ENCODE measurements around the gene AFMID.
"Not testable (repeated sequence)": the region's sequence is repeated elsewhere in the genome, so short reads cannot be mapped to it uniquely, and the experiment has no call there.

Gene AFMID

GRCh38 chr17:78186692-78187595 lies at the start of gene AFMID, which contains the start of gene TK1:
AFMID (plus strand) TSS chr17:78187362; CDS start chr17:78187371, 9 bp downstream.
TK1 (minus strand) TSS chr17:78187052; CDS start chr17:78186994, 58 bp downstream.
- Mint-ChIP-seq H3K4me3 (peak within 1 kb of the TSS; percentile 88), H3K27me3 (ENCODE audit: low read depth) (no peaks in the 10 kb centered on the region), H3K4me1 (ENCODE audit: low read depth) (peaks cover 28% of the 10 kb centered on the region), H3K27ac (peak within 1 kb of the TSS; percentile 83), H3K9me3 (no peaks in the 10 kb centered on the region), H3K36me3 (ENCODE audit: low read depth) (peaks cover 11% of the 10 kb centered on the region)
- peak; percentile 96 for DNase-seq (ENCODE audit: low spot score)

GRCh38 chr17:78137392-78138203 lies 49.6 kb upstream of the AFMID start:
- no peaks in the 10 kb centered on the region for H3K27me3 Mint-ChIP-seq (ENCODE audit: low read depth)
- H3K9me3 Mint-ChIP-seq, result no peaks in the 10 kb centered on the region
- H3K36me3 Mint-ChIP-seq (ENCODE audit: low read depth), result peaks cover 77% of the 10 kb centered on the region
- peak overlapping the region; percentile 83 for H3K27ac Mint-ChIP-seq
- no peak for DNase-seq (ENCODE audit: low spot score)
- H3K4me3 Mint-ChIP-seq, result peak overlapping the region; percentile 67
- H3K4me1 Mint-ChIP-seq (ENCODE audit: low read depth), result peaks cover 60% of the 10 kb centered on the region

- no peak for DNase-seq (ENCODE audit: low spot score)
- Mint-ChIP-seq H3K36me3 (ENCODE audit: low read depth) (peaks cover 73% of the 10 kb centered on the region), H3K4me3 (peak overlapping the region; percentile 15), H3K27me3 (ENCODE audit: low read depth) (no peaks in the 10 kb centered on the region), H3K27ac (peak overlapping the region; percentile 76), H3K4me1 (ENCODE audit: low read depth) (peaks cover 54% of the 10 kb centered on the region), H3K9me3 (no peaks in the 10 kb centered on the region)
Measured at GRCh38 chr17:78138204-78139060, 48.7 kb upstream of the AFMID start.

- Mint-ChIP-seq H3K4me3 (peak overlapping the region; percentile 66), H3K36me3 (ENCODE audit: low read depth) (peaks cover 60% of the 10 kb centered on the region), H3K4me1 (ENCODE audit: low read depth) (peaks cover 44% of the 10 kb centered on the region), H3K27ac (peak overlapping the region; percentile 93)
- H3K9me3 Mint-ChIP-seq; DNase-seq (ENCODE audit: low spot score); H3K27me3 Mint-ChIP-seq (ENCODE audit: low read depth): not testable (repeated sequence)
Measured at GRCh38 chr17:78139861-78140168, 47.3 kb upstream of the AFMID start.

- Mint-ChIP-seq H3K4me3 (peak overlapping the region; percentile 66), H3K36me3 (ENCODE audit: low read depth) (peaks cover 54% of the 10 kb centered on the region), H3K4me1 (ENCODE audit: low read depth) (peaks cover 43% of the 10 kb centered on the region), H3K27me3 (ENCODE audit: low read depth) (no peaks in the 10 kb centered on the region), H3K27ac (peak overlapping the region; percentile 93), H3K9me3 (no peaks in the 10 kb centered on the region)
- peak; percentile 96 for DNase-seq (ENCODE audit: low spot score)
Measured at GRCh38 chr17:78140169-78141051, 46.8 kb upstream of the AFMID start.

- H3K27me3 Mint-ChIP-seq (ENCODE audit: low read depth), result no peaks in the 10 kb centered on the region
- no peak for DNase-seq (ENCODE audit: low spot score)
- H3K36me3 Mint-ChIP-seq (ENCODE audit: low read depth), result peaks cover 43% of the 10 kb centered on the region
- no peak overlapping the region for H3K4me3 Mint-ChIP-seq
- H3K27ac Mint-ChIP-seq, result no peak overlapping the region
- peaks cover 32% of the 10 kb centered on the region for H3K4me1 Mint-ChIP-seq (ENCODE audit: low read depth)
- H3K9me3 Mint-ChIP-seq, result no peaks in the 10 kb centered on the region
Measured at GRCh38 chr17:78141437-78142118, 45.6 kb upstream of the AFMID start.

GRCh38 chr17:78142119-78142861 lies 44.9 kb upstream of the AFMID start:
- Mint-ChIP-seq H3K4me3 (no peak overlapping the region), H3K27me3 (ENCODE audit: low read depth) (no peaks in the 10 kb centered on the region), H3K9me3 (no peaks in the 10 kb centered on the region), H3K36me3 (ENCODE audit: low read depth) (peaks cover 36% of the 10 kb centered on the region), H3K27ac (no peak overlapping the region), H3K4me1 (ENCODE audit: low read depth) (peaks cover 26% of the 10 kb centered on the region)
- no peak for DNase-seq (ENCODE audit: low spot score)

GRCh38 chr17:78143214-78144146 lies 43.7 kb upstream of the AFMID start:
- Mint-ChIP-seq H3K4me3 (no peak overlapping the region), H3K27me3 (ENCODE audit: low read depth) (no peaks in the 10 kb centered on the region)

GRCh38 chr17:78144147-78144719 lies 42.9 kb upstream of the AFMID start:
- Mint-ChIP-seq H3K9me3 (no peaks in the 10 kb centered on the region), H3K27ac (peak overlapping the region; percentile 21), H3K27me3 (ENCODE audit: low read depth) (no peaks in the 10 kb centered on the region), H3K4me3 (no peak overlapping the region), H3K36me3 (ENCODE audit: low read depth) (peaks cover 21% of the 10 kb centered on the region), H3K4me1 (ENCODE audit: low read depth) (peaks cover 19% of the 10 kb centered on the region)
- DNase-seq (ENCODE audit: low spot score), result no peak

More at GRCh38 chr17:78143214-78144146, 43.7 kb upstream of the AFMID start:
- H3K9me3 Mint-ChIP-seq, result no peaks in the 10 kb centered on the region
- DNase-seq (ENCODE audit: low spot score), result no peak
- peak overlapping the region; percentile 62 for H3K27ac Mint-ChIP-seq
- H3K4me1 Mint-ChIP-seq (ENCODE audit: low read depth), result peaks cover 22% of the 10 kb centered on the region
- H3K36me3 Mint-ChIP-seq (ENCODE audit: low read depth), result peaks cover 29% of the 10 kb centered on the region

- peaks cover 18% of the 10 kb centered on the region for H3K36me3 Mint-ChIP-seq (ENCODE audit: low read depth)
- DNase-seq (ENCODE audit: low spot score), result no peak
- no peak overlapping the region for H3K27ac Mint-ChIP-seq
- H3K9me3 Mint-ChIP-seq, result no peaks in the 10 kb centered on the region
- H3K27me3 Mint-ChIP-seq (ENCODE audit: low read depth), result no peaks in the 10 kb centered on the region
- peaks cover 14% of the 10 kb centered on the region for H3K4me1 Mint-ChIP-seq (ENCODE audit: low read depth)
- H3K4me3 Mint-ChIP-seq, result no peak overlapping the region
Measured at GRCh38 chr17:78144736-78145641, 42.2 kb upstream of the AFMID start.

Data from T-helper 2 cell treated with Interferon-gamma antibody and Interleukin-4, amounts not matched to agents 5 μg/mL and 100 μg/mL, for 36 hours (primary cell).